MM.1S (cell line): ENCODE data around the gene GPR89B.
"Not testable (repeated sequence)": the region's sequence is repeated elsewhere in the genome, so short reads cannot be mapped to it uniquely, and the experiment has no call there.

Source experiments
- DNase-seq: peaks from one replicate; pipeline ENCODE4 v3.0.0-alpha.2; 2015
- H2AFZ ChIP-seq: fragments of 300-600 bp; sonication (generic); 2 replicates; pipeline ENCODE4 v1.6.0; 2016; ENCODE audit warnings: antibody characterized with exemption, low read length
- H3F3A ChIP-seq: fragments of 300-600 bp; sonication (generic); 2 replicates; pipeline ENCODE4 v1.6.1; 2016; ENCODE audit warnings: mild to moderate bottlenecking, antibody characterized with exemption, low read length, moderate library complexity, mixed read lengths; ENCODE audit not compliant: insufficient read depth
- H3K27ac ChIP-seq: fragments of 300-600 bp; sonication (generic); 2 replicates; pipeline ENCODE4 v1.5.1; 2016; ENCODE audit warnings: mild to moderate bottlenecking, low read length
- H3K27me3 ChIP-seq: fragments of 300-600 bp; sonication (generic); replicated peaks from 2 replicates; pipeline ENCODE4 v1.6.0; 2016; ENCODE audit warnings: low read length; ENCODE audit not compliant: insufficient read depth
- H3K36me3 ChIP-seq: fragments of 300-600 bp; sonication (generic); replicated peaks from 2 replicates; pipeline ENCODE4 v1.6.1; 2016; ENCODE audit warnings: mild to moderate bottlenecking, low read length, mixed read lengths; ENCODE audit not compliant: insufficient read depth
- H3K4me1 ChIP-seq: fragments of 300-600 bp; sonication (generic); 2 replicates; pipeline ENCODE4 v1.6.1; 2016; ENCODE audit warnings: low read length, mixed read lengths
- H3K4me2 ChIP-seq: fragments of 300-600 bp; sonication (generic); 2 replicates; pipeline ENCODE4 v1.6.0; 2016; ENCODE audit warnings: low read depth, low read length
- H3K4me3 ChIP-seq: fragments of 300-600 bp; sonication (generic); 2 replicates; pipeline ENCODE4 v1.5.1; 2016; ENCODE audit warnings: low read length, mixed read lengths
- H3K79me2 ChIP-seq: fragments of 300-600 bp; sonication (generic); 2 replicates; pipeline ENCODE4 v1.6.1; 2016; ENCODE audit warnings: mixed run types, low read length, mixed read lengths
- H3K9ac ChIP-seq: fragments of 300-600 bp; sonication (generic); 2 replicates; pipeline ENCODE4 v1.6.1; 2016; ENCODE audit warnings: low read length, mixed read lengths
- H3K9me2 ChIP-seq: fragments of 300-600 bp; sonication (generic); replicated peaks from 2 replicates; pipeline ENCODE4 v1.6.1; 2016; ENCODE audit warnings: mild to moderate bottlenecking, low read length, mixed read lengths; ENCODE audit not compliant: insufficient read depth
- H3K9me3 ChIP-seq: fragments of 300-600 bp; sonication (generic); replicated peaks from 2 replicates; pipeline ENCODE4 v1.6.1; 2016; ENCODE audit warnings: mild to moderate bottlenecking, low read length, mixed read lengths; ENCODE audit not compliant: insufficient read depth
- H4K20me1 ChIP-seq: fragments of 300-600 bp; sonication (generic); 2 replicates; pipeline ENCODE4 v1.6.1; 2016; ENCODE audit warnings: mild to moderate bottlenecking, low read length, moderate library complexity, mixed read lengths; ENCODE audit not compliant: insufficient read depth

Gene GPR89B

DNA sequence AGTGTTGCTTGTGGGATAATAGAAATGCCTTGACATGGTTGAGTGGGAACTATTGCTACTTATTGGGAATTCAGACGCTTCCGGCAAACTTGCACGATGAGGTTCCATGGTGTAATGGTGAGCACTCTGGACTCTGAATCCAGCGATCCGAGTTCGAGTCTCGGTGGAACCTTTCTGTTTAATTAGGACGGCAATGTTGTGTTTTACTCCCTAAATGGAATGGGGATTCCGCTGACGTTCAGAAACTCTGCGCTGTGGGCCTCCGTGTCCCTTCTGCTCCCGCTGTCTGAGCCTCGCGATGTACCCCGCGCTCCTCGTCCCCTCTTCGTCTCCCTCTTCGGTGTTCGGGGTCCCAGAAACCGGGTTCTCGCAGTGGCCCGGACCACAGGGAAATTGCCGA is 104.5 kb downstream of the GPR89B start:
- not testable (repeated sequence) for H3K4me1 ChIP-seq, H3K27ac ChIP-seq, H3K4me3 ChIP-seq, H3K79me2 ChIP-seq, DNase-seq, H3K27me3 ChIP-seq, H3F3A ChIP-seq, H3K4me2 ChIP-seq, H2AFZ ChIP-seq, H3K9ac ChIP-seq, H3K9me2 ChIP-seq, H4K20me1 ChIP-seq, H3K36me3 ChIP-seq, H3K9me3 ChIP-seq

GRCh38 chr1:148033147-148033546 is 104.9 kb downstream of the GPR89B start:
- H4K20me1 ChIP-seq, H3K36me3 ChIP-seq, H3K79me2 ChIP-seq, H3K9me3 ChIP-seq, H3K4me2 ChIP-seq, H3F3A ChIP-seq, H3K4me3 ChIP-seq, H3K9ac ChIP-seq, DNase-seq, H3K27ac ChIP-seq, H3K27me3 ChIP-seq, H3K9me2 ChIP-seq, H3K4me1 ChIP-seq, H2AFZ ChIP-seq: not testable (repeated sequence)

- DNase-seq, H3K9me3 ChIP-seq, H3K4me2 ChIP-seq, H2AFZ ChIP-seq, H3K36me3 ChIP-seq, H3K79me2 ChIP-seq, H4K20me1 ChIP-seq, H3K4me1 ChIP-seq, H3K27me3 ChIP-seq, H3F3A ChIP-seq, H3K9me2 ChIP-seq: not testable (repeated sequence)
- Histone ChIP-seq H3K9ac (peak overlapping the region; percentile 66; the same call in 1 of the 2 replicates), H3K4me3 (peak overlapping the region; percentile 47), H3K27ac (peak overlapping the region; percentile 73; the same call in 1 of the 2 replicates)
These were observed 109.7 kb downstream of the GPR89B start for GRCh38 chr1:148037850-148038461.

GRCh38 chr1:148038462-148039333 is 110.5 kb downstream of the GPR89B start:
- not testable (repeated sequence) for H3K9me2 ChIP-seq, H3K79me2 ChIP-seq, H3K9me3 ChIP-seq, H4K20me1 ChIP-seq, H3K36me3 ChIP-seq, H3K27me3 ChIP-seq, H2AFZ ChIP-seq, H3F3A ChIP-seq, H3K4me1 ChIP-seq
- Histone ChIP-seq H3K4me3 (peak overlapping the region; percentile 47), H3K9ac (peak overlapping the region; percentile 66), H3K27ac (peak overlapping the region; percentile 73; the same call in 1 of the 2 replicates), H3K4me2 (peak overlapping the region; percentile 25; the same call in 1 of the 2 replicates)
- peak; percentile 94 for DNase-seq
